KMS-11 (cell line): ENCODE measurements around the gene NADSYN1.

Experiments used
- H2AFZ ChIP-seq: fragments of 200-600 bp; sonication (generic); 2 replicates; pipeline ENCODE4 v1.6.1; 2016; ENCODE audit warnings: antibody characterized with exemption, mixed run types, low read depth
- H3K27ac ChIP-seq: fragments of 200-600 bp; sonication (generic); 2 replicates; pipeline ENCODE4 v1.6.1; 2016; ENCODE audit warnings: mild to moderate bottlenecking, mixed run types
- H3K27me3 ChIP-seq: fragments of 200-600 bp; sonication (generic); 2 replicates; pipeline ENCODE4 v1.6.1; 2017; ENCODE audit warnings: mild to moderate bottlenecking, low read depth, mixed run types, moderate library complexity; ENCODE audit not compliant: insufficient read depth
- H3K36me3 ChIP-seq: fragments of 200-600 bp; sonication (generic); 2 replicates; pipeline ENCODE4 v1.6.1; 2017; ENCODE audit warnings: mild to moderate bottlenecking, mixed run types; ENCODE audit not compliant: insufficient read depth
- H3K4me1 ChIP-seq: fragments of 200-600 bp; sonication (generic); 2 replicates; pipeline ENCODE4 v1.6.1; 2016; ENCODE audit warnings: mild to moderate bottlenecking, low read depth, mixed run types; ENCODE audit not compliant: poor library complexity, severe bottlenecking
- H3K4me2 ChIP-seq: fragments of 200-600 bp; sonication (generic); 2 replicates; pipeline ENCODE4 v1.7.0; 2016; ENCODE audit warnings: mild to moderate bottlenecking, mixed run types
- H3K4me3 ChIP-seq: fragments of 200-600 bp; sonication (generic); IDR thresholded peaks from 2 replicates; pipeline ENCODE4 v1.6.1; 2017; ENCODE audit warnings: low read depth, low read length, mixed read lengths; ENCODE audit not compliant: insufficient read depth
- H3K79me2 ChIP-seq: fragments of 200-600 bp; sonication (generic); 2 replicates; pipeline ENCODE4 v1.6.1; 2016; ENCODE audit warnings: low read depth, mixed run types; ENCODE audit not compliant: insufficient read depth
- H3K9ac ChIP-seq: fragments of 200-600 bp; sonication (generic); 2 replicates; pipeline ENCODE4 v1.6.1; 2016; ENCODE audit warnings: mild to moderate bottlenecking, mixed run types
- H4K20me1 ChIP-seq: fragments of 200-600 bp; sonication (generic); 2 replicates; pipeline ENCODE4 v1.6.1; 2016; ENCODE audit warnings: mild to moderate bottlenecking, mixed run types; ENCODE audit not compliant: insufficient read depth
- CTCF ChIP-seq: fragments of 200-600 bp; sonication (generic); conservative IDR thresholded peaks from 2 replicates; pipeline ENCODE4 v1.6.1; 2017; ENCODE audit warnings: low read depth, mild to moderate bottlenecking, antibody characterized with exemption, low read length, moderate library complexity, mixed read lengths

The NADSYN1 gene

GRCh38 chr11:71456831-71457230, 3.8 kb downstream of the NADSYN1 start:
- no peaks in the 10 kb centered on the region for H3K27me3 ChIP-seq
- H3K36me3 ChIP-seq = no peaks in the 10 kb centered on the region; the same call in 1 of the 2 replicates
- H3K79me2 ChIP-seq = peaks cover 15% of the 10 kb centered on the region; the same call in 1 of the 2 replicates
- no peak overlapping the region for H3K4me2 ChIP-seq
- no peak for TF ChIP-seq CTCF
- H3K4me3 ChIP-seq = no peak overlapping the region
- H2AFZ ChIP-seq = no peak overlapping the region
- H3K27ac ChIP-seq = no peak overlapping the region
- no peak overlapping the region for H3K9ac ChIP-seq
- H4K20me1 ChIP-seq = no peaks in the 10 kb centered on the region
- no peaks in the 10 kb centered on the region for H3K4me1 ChIP-seq

DNA sequence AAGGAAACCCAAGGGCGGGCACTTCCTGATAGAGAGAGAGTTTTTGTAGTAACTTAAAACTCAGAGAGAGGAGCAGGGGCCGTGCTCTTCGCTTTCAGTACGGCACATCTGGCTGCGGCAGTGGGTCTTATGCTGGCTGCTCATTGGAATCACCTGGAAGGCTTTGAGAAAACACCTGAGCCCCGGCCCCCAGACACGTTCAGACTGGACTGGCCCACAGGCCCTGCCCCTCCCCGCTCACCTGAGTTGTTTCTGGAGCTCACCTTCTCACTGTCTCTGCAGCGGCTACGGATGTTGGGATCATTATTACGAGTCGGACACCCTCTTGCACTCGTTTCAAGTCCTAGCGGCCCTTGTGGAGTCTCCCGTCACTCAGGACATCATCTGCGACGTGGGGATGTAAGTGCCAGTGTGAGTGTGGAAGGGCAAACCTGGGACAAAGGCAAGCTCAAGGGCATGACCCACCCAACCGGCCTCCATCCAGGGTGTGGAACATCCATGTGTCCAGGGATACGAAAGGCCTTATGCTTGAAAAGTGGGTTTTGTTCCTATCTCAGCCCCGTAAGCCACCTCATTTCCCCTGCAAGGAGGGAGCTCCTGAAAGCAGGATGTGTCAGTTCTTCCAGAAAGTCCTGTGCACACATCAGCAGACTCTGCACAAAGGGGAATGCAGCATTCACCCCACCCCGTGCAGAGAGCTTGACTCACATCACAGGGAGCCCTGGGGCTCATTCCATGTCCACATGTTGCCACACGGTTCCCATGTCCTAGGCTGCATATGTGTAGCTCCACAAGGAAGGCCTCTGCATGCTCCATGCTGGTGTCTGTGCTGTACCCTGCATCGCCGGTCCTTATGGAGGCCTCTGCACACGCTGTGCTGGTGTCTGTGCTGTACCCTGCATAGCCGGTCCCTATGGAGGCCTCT, 5.4 kb downstream of the NADSYN1 start:
- no peak overlapping the region for H3K9ac ChIP-seq
- H4K20me1 ChIP-seq = no peaks in the 10 kb centered on the region
- no peak overlapping the region for H2AFZ ChIP-seq
- peaks cover 14% of the 10 kb centered on the region; the same call in 1 of the 2 replicates for H3K79me2 ChIP-seq
- H3K4me2 ChIP-seq = no peak overlapping the region
- no peaks in the 10 kb centered on the region for H3K27me3 ChIP-seq
- H3K4me3 ChIP-seq = no peak overlapping the region
- no peaks in the 10 kb centered on the region for H3K4me1 ChIP-seq
- no peaks in the 10 kb centered on the region; the same call in 1 of the 2 replicates for H3K36me3 ChIP-seq
- no peak for TF ChIP-seq CTCF
- H3K27ac ChIP-seq = no peak overlapping the region

GRCh38 chr11:71459076-71459766, 6.2 kb downstream of the NADSYN1 start:
- Histone ChIP-seq H3K79me2 (peaks cover 6% of the 10 kb centered on the region; the same call in 1 of the 2 replicates), H3K9ac (no peak overlapping the region), H3K36me3 (no peaks in the 10 kb centered on the region; the same call in 1 of the 2 replicates), H2AFZ (no peak overlapping the region), H3K27me3 (no peaks in the 10 kb centered on the region), H3K27ac (no peak overlapping the region), H3K4me2 (no peak overlapping the region), H4K20me1 (no peaks in the 10 kb centered on the region), H3K4me3 (no peak overlapping the region), H3K4me1 (no peaks in the 10 kb centered on the region)
- TF ChIP-seq CTCF = no peak

DNA sequence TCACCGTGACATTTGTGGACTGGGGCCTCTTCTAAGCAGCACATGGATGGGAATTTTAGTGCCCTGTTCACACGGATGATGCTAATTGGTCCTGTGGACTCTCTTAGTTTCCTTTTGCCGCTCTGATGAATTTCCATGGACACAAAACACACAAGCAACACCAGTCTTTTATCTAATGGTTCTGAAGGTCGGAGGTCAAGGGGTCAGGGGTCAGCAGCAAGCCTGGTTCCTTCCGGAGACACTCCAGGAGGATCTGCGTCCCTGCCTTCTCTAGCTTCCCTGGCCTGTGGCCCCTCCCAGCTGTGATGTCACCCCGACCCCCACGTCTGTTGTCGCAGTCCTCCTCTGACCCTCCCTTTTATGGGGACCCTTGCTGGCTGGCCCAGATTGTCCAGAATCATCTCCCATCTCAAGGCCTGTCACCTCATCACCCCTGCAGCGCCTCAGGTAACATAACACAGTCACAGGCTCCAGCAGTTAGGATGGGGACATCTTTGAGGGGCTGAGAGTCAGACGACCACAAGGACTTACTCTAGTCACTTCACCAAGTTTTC, 6.8 kb downstream of the NADSYN1 start:
- Histone ChIP-seq H3K27me3 (no peaks in the 10 kb centered on the region), H3K4me2 (no peak overlapping the region), H2AFZ (no peak overlapping the region), H3K27ac (no peak overlapping the region), H3K4me3 (no peak overlapping the region), H3K9ac (no peak overlapping the region), H3K79me2 (no peaks in the 10 kb centered on the region), H3K36me3 (no peaks in the 10 kb centered on the region; the same call in 1 of the 2 replicates), H3K4me1 (no peaks in the 10 kb centered on the region), H4K20me1 (no peaks in the 10 kb centered on the region)
- no peak for TF ChIP-seq CTCF
